ENCODE results near the gene PDE4D.
"Not testable (repeated sequence)": the region's sequence is repeated elsewhere in the genome, so short reads cannot be mapped to it uniquely, and the experiment has no call there.

PDE4D gene

DNA sequence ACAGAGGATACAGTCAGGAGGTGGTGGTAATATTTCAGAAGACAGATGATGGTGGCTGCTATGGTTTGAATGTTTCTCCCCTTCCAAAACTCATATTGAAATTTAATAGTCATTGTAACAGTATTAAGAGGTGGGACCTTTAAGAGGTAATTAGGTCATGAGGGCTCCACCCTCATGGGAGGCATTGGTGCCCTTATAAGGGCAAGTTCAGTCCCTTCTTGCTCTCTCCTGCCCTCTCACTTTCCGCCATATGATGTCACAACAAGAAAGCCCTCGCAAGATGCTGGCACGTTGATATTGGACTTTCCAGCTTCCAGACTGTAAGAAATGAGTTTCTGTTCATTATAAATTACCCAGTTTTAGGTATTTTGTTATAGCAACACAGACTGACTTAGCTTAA lies 274.9 kb downstream of the PDE4D start:
- DNase-seq (ENCODE audit: low read depth in 4 of 4, low spot score in 1 of 4) = no peak

DNA sequence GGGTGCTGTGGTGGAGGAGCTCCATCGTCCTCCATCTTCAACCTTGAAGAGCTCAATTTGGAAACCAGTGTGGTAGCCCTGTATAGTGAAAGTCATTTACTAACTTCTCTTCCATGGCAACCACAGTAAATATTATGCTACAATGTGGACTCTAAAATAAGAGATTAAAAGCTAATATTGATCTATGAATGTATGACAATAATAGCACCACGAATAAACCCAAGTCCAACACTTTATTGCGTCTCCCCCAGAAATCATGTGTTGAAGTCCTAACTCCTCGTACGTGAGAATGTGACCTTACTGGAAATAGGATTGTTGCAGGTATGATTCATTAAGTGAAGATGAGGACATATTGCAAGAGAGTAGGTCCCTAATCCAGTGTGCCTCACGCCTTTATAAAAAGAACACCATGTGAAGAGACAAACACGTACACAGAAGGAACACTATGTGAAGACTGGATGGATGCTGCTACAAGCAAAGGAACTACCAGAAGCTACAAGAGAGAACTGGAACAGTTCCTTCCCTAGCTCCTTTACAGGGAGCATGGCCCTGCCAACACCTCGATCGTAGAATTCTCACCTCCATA lies 276.2 kb downstream of the PDE4D start:
- DNase-seq (ENCODE audit: low read depth in 4 of 4, low spot score in 1 of 4) = no peak

DNA sequence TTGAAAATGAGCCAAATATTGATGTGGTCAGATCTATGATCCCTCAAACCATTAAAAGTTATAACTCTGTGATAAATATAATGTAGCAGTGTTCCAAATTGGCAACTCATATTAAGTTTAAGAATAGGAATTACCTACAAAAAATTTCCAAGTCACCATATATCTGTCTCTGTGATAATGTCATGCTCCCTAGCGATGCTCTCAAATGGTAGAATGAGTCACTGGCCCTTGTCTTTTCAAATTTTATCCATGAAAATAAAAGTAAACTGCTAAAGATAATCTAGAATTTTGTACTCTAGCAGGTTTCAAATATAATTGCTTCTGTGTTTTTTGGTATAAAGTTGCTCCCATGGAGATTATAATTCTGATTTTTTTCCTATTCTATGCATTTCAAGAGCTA lies 277.1 kb downstream of the PDE4D start:
- no peak for DNase-seq (ENCODE audit: low read depth in 4 of 4, low spot score in 1 of 4)

DNA sequence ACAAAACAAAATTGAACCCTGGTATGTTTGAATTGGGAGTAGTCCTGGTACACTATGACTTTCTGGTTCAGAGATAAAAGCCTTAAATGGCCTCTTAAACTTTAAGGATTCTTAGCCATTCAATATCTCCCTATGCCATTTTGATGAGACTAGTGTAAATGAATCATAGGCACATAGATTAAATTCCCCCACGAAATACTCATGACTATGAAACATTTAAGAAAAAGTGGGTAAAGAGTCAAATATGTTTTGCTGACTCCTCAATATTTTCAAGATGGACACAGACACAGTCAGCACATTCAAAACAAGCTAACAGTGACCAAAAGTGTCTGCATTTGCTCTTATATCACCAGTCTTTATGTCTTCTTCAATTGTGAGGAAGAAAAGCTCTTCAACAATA lies 278.3 kb downstream of the PDE4D start:
- no peak for DNase-seq (ENCODE audit: low read depth in 4 of 4, low spot score in 1 of 4)

DNA sequence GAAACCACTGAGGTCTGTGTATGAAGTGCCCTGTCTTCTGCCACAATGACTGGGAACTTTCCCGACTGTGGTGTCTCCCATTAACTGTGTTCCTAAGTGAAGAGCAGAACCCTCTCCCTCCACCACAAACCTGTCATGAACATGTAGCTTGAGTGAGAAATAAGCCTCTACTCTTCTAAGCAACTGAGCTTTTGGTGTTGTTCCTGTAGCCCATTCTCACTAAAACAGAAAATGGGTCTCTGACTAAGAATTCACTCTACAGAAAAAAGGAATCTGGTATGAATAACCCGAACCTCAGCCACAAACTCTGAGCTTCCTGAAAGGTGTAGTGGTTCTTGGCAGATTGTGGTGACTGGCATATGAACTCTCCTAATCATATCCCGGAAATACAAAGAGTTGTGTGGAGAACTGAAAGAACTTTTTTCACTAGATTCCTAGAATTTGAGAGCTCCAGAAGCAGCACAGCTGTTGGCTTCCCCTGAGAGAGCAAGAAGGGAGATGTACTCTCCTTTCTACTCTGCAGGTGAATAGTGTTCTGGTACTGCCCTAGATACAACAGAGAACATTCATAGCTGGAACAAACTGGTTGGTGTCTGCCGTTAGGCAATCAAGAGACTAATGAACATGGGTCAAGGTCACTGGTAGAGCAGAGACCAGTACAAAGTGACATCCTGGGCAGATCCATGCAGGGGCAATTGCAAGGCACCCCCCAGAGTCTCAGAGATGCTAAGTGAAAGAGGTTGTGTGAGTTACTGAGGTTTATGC lies 283.8 kb downstream of the PDE4D start:
- no peak for DNase-seq (ENCODE audit: low read depth in 4 of 4, low spot score in 1 of 4)

DNA sequence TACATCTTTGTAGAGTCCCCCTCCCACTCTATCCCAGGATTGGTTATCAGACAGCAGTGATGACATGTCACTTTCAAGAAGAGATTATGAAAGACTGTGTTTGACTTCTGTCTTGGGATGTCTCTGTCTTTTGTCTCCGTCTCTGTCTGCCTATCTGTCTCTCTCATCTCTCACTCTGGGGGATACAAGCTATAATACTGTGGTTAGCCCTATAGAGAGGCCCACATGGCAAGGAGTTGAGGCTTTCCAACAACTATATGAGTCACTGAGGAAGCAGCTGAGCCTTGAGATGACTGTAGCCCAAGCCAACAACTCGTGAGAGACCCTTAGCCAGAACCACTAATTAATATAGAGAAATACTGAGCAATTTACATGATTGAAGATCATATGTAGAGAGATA lies 284.8 kb downstream of the PDE4D start:
- DNase-seq (ENCODE audit: low read depth in 4 of 4, low spot score in 1 of 4) = no peak

DNA sequence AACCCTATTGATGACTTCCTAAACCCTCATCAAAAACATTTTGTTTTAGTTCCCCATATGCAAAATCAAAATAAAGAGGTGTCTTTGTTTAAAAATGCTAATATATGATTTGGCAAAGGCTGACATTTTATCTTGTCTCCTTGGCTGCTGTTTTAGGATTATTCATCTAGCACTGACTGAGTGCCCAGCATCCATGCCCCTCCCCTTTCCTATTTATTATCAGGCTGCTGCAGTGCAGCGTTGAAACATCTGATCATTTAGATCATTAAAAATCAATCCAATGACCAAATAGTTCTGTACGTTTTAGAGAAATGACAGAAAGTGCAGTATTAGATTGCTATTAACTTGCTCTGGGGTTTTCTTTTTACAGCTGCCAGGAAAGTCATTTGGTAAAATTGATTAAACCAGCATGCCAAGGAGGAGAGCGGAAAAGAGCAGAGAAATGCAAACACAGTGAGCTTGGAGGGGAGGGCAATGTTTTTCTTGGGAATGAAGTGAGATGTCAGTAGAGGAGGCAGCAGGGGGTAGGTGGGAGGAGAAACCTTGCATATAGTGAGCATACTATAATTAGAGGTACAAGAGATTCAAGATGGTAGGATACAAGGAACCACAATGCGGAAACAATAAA lies 286.3 kb downstream of the PDE4D start:
- DNase-seq (ENCODE audit: low read depth in 4 of 4, low spot score in 1 of 4) = no peak

DNA sequence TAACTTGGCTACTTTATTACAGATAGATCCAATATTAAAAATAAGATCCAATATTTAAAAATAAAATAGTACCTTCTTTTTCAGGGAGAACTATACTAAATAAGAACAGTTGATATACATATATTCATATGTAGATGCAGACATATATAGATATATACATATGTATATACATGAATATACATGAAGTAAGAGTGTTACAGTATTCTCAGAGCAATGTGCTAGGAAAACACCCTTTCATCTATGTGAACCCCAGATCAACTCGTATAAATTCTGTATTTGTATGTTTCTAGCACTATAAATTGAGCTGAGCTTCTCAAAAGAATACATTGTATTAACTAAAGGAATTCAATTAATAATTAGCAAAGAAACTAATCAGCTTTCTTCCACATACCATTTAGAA lies 287.6 kb downstream of the PDE4D start:
- no peak for DNase-seq (ENCODE audit: low read depth in 4 of 4, low spot score in 1 of 4)

DNA sequence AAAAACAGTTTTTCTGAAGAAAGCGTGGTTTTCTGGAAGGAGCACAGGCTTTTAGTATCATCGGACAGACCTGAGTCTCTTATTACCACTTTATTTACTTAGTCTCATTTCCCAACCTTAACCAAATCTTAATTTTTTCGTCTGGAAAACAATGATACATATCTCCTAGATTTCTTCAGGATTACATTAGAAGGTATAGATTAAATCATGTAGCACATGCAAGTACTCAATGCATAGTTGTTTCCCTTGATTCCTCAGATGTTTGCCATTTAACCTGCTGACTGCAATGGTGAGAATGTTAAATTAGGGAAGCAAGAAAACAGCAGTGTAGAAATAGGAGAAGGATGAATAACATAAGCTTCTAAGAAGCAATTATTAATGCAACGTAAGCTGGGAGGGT lies 289.4 kb downstream of the PDE4D start:
- no peak for DNase-seq (ENCODE audit: low read depth in 4 of 4, low spot score in 1 of 4)

DNA sequence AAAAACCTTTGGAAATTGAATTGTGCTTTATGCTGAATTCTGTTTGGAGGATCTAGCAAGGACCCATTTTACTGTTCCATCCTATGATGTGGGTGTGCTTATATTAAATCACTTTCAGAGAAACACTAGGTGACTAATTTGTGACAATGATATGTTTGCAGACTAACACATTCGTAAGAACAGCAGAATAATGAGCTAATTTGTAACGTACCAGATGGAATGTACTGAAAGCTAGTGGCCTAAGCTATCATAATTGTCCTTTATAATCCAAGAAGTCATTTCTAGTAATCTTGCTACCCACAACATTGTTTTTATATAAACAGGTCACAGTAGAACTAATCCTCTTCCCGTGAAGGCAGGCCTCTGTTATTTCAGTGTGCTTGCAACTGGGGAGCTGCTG lies 292.5 kb downstream of the PDE4D start:
- no peak for DNase-seq (ENCODE audit: low read depth in 4 of 4, low spot score in 1 of 4)

DNA sequence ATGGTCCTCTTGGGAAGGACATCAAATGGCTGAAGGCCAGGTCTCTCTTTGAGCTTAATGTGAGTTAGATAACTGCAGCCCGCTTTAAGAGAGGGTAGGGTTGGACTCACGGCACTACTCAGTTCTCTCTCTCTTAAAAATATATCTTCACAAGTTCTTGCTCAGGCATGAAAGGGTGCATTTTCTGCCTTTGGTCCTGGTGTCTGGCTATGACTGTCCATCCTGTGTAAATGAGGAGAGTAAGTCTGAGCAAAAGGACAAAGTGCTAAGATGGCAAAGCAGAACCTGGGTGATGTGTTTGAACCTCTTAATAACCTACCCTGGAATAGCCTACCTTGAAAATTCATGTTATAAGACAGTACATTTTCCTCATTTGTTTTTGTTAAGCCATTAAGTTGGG lies 293.4 kb downstream of the PDE4D start:
- DNase-seq (ENCODE audit: low read depth in 4 of 4, low spot score in 1 of 4) = no peak

DNA sequence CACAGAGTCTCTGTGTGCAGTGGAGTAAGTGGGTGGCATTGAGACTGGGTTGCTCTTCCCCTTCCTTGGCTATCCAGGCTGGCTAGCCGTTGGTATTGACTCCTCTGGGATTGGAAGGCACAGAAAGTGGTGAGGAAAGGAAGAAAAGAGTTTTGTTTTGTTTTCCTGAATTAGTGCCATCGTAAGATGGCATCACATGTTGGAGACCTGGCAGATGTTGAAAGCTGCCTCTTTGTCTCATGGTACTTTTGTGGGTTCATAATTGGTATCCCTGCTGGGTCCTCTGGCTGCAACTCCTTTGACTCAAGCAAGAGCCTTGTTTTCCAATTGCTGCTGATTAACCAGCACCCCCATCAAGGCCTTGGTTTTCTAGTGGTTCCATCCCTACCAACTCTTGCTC lies 293.8 kb downstream of the PDE4D start:
- DNase-seq (ENCODE audit: low read depth in 4 of 4, low spot score in 1 of 4) = no peak

DNA sequence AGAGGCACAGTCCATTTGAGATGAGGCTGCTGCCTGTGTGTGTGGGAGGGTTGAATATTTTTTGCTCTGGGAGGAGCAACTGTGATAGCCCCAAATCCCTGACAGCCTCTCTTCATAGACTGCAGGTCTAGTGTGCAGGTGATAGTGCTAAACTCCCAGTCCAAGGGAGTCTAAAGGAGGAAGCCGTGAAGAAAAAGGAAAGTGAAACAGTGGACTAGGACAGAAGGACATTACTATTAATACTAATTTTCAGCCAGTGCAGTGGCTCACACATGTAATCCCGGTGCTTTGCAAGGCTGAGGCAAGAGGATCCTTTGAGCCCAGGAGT lies 295.0 kb downstream of the PDE4D start:
- no peak for DNase-seq (ENCODE audit: low read depth in 4 of 4, low spot score in 1 of 4)

DNA sequence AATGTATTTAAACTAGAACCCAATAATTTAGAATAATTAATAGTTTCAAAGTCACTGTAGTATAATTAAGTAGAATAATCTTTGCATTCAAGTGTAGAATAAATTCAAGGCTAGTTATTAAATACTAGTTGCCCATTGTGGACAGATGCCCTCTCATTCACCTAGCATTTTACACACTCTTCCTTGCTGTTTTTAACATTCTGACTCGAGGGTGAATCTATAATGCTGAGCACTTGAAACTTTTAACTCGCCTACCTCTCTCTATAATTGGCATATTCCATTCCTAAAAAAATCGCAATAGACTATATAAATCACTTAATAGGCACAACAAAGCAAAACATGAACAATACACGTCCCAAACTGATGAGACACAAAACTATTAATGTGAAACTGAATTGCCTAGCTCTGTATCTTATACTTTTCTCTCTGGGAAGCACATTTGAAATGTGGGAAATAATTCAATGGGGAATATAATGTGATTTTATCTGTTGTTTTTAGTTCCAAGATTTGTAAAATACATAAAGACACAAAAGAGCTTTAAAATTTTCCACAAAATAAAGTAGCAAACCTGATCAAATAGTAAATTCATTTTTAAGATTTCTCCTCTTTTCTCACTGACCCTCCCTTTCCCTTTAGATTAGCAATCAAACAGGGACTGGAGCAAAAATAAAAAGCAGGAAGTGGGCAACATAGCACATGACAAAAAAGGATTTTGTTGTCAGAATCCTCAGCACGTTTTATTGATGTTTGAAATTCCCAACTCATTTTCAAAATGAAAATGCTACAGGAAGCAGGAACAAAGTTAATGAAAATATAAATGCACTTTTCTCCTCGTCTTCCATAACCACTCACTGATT lies 295.6 kb downstream of the PDE4D start:
- DNase-seq (ENCODE audit: low read depth in 4 of 4, low spot score in 1 of 4) = no peak

DNA sequence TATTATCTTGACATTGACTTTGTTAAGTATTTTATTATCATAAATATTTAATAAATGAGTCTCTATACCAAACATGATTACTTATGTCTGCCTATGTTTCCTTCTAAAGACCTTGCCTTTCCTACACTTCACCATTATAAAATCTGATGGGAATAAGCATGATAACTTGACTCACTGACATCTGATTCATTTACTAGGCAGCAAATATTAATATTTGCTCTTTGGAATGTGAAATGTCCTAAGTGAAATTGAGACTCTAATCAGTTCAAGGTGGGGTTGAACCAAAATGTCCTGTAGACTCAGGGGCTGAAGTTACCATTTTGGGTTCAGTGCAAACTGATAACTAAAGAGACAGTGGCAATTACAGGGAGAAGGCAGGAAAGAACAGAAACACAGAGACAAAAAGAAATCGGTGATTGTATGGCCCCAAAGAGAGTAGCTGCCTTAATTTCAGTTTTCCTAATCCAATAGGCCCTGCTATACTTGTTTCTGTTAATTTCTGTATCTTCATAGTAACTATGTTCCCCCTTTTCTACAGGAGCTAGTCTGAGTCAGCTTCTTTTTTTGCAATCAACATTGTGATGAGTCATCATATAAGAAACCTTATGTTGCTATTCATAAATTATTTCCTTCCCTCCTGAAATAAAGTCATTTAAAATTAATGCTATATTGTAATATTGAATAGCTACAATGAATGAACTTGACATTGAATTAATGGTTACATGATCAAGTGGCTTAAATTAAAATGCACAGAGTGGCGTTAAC lies 296.8 kb downstream of the PDE4D start:
- no peak for DNase-seq (ENCODE audit: low read depth in 4 of 4, low spot score in 1 of 4)

DNA sequence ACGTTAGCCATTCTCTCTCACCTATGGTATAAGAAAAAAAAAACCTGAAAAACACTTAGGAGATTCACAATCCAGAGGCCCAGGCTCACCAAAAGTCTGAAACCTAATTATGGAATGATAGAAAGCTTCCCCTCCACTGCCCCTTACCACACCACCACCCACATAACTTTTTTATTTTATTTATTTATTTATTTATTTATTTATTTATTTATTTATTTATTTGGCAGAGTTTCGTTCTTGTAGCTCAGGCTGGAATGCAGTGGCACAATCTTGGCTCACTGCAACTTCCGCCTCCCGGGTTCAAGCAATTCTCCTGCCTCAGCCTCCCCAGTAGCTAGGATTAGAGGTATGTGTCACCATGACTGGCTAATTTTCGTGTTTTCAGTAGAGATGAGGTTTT lies 299.4 kb downstream of the PDE4D start:
- not testable (repeated sequence) for DNase-seq (ENCODE audit: low read depth in 4 of 4, low spot score in 1 of 4)

DNA sequence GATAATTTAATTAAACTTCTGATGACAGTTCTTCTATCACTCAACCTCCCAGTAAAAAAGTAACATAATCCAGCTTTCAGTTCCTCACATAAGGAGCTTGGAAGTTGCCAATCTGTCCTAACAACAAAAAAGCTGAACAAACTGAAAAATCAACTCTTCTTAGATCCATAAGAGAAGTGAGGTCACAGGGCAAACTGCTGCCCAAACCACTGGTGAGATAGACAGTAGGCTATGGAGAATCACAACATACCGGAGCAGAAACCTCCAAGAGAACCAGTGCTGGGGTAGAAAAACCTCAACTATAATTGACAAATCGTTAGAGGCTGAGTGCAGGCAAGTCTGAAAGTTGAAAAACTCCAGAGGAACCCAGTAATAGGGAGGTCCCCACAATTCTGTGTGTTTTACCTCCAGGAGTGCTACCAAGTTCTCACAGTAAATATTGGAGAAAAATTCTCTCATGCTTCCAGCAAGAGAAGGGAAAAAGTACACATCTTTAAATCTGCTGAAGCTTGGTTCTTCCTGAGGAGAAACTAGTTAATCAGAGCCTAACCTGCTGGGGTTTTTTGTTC lies 300.0 kb downstream of the PDE4D start:
- no peak for DNase-seq (ENCODE audit: low read depth in 4 of 4, low spot score in 1 of 4)

DNA sequence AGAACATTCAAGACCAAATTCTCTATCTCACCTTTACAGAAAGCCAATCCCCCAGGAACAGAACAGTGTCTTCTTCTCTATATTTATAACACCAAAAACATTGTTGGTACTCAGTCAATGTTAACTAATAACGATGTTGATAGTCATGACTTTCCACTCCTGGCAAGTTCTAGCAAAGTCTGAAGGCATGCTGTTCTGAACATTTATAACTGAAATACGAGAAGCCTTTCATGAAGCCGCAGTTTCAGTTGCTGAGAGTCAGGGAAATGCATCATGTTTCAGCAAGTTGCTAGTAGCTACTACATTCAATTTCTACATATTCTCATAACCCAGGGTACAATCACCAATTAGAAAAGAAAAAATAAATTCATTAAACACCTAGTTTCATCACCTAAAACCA lies 301.4 kb downstream of the PDE4D start:
- DNase-seq (ENCODE audit: low read depth in 4 of 4, low spot score in 1 of 4) = no peak

DNA sequence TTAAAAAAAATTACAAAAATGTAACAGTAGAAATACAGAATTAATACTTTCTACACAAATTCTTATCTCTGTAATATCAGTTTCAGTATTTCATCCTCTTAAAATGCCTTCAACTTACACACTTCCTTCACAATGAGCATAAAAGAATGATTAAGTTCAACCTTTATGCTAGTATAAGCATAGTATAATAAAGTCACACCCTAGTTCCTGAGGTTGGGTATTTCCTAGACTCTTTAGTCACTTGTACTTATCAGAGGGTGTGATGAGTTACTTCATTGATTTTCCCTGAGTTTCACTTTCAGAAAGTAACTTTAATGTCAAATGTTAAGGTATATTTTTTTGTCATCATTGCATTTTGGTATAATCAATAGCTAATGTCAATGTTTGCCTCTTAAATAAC lies 302.4 kb downstream of the PDE4D start:
- no peak for DNase-seq (ENCODE audit: low read depth in 4 of 4, low spot score in 1 of 4)

DNA sequence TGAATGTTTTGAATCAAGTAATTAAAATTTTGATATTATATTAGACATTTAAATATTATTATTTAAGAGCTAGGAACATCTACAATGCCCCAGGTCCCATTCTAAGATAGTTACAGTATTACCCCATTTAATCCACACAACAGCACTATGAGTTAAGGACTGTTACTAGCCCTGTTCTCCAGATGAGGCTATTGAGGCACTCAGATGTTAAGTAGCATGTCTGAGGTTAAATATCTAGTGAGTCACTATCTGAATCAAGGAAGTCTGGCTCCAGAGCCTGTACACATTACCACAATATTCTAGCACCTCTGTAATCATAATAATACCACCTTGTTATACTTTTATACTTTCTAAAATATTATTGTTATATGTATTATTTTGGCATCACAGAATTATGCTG lies 304.6 kb downstream of the PDE4D start:
- no peak for DNase-seq (ENCODE audit: low read depth in 4 of 4, low spot score in 1 of 4)
